Measurements from ENCODE around the gene BTBD6.
"Not testable (repeated sequence)": the region's sequence is repeated elsewhere in the genome, so short reads cannot be mapped to it uniquely, and the experiment has no call there.

The BTBD6 gene

DNA sequence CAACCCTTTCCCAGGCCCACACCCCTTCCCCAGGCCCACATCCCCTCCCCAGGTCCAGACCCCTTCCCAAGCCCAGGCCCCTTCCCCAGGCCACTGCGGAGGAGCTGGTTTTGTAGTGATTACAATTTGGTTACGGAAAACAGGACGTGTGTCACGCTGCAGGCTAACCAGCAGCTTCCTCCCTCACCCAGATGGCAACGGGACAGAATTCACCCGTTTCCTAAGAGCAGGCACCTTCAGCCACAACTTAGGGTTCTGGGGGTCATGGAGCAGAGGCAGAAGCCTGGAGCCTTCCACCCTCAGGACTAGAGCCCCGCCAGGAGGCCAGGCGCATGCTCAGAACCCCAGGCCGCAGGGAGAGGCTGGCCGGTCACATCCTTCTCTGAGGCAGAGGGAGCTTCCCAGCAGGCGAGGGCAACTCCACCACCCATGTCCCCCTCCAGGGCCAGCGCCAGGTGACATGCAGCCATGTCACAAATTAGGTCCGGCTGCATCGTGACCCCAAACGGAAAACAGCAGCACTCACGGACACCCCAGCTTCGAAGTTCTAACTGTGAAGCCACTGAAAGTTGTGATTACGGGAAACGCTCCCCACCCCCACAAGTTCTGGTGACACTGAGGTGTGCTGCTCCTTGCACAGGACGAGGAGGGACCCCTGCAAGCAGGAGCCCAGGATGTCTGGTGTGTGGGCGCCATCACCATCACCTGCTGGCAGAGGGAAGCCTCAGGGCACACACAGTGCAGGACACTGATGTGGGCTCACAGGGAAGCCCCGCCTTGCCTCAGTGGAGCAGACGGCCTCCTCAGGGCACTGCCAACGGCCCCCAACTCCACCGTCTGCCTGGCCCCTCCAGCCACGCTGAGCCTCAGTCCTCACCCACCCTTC is 44.7 kb downstream of the BTBD6 start:
- FAIRE-seq (no peak), DNase-seq (ENCODE audit: insufficient read length, low spot score) (no peak)

DNA sequence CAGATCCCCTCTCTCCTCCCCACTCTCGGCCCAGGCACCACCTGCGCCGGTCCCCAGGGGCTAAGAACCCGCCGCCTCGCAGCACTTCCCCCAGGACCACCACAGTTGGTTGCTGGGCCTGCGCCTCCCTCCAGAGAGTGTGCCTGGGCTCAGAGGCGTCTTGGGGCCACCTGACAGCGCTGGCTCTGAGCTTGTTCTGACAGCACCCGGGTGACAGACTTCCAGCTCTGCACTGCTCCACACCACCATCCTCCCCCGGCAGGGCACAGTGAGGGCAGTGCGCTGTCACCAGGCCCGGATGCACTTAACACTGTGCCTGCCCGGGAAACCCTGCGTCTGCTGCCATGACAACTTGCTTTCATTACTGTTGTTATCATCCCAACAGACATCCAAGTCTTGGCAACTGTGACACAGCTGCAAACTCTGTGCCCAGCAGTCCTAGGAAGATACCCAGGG is 45.8 kb downstream of the BTBD6 start:
- DNase-seq (ENCODE audit: insufficient read length, low spot score) (no peak), FAIRE-seq (no peak)
- TF ChIP-seq, protein P1, sequence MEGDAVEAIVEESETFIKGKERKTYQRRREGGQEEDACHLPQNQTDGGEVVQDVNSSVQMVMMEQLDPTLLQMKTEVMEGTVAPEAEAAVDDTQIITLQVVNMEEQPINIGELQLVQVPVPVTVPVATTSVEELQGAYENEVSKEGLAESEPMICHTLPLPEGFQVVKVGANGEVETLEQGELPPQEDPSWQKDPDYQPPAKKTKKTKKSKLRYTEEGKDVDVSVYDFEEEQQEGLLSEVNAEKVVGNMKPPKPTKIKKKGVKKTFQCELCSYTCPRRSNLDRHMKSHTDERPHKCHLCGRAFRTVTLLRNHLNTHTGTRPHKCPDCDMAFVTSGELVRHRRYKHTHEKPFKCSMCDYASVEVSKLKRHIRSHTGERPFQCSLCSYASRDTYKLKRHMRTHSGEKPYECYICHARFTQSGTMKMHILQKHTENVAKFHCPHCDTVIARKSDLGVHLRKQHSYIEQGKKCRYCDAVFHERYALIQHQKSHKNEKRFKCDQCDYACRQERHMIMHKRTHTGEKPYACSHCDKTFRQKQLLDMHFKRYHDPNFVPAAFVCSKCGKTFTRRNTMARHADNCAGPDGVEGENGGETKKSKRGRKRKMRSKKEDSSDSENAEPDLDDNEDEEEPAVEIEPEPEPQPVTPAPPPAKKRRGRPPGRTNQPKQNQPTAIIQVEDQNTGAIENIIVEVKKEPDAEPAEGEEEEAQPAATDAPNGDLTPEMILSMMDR (IDR thresholded peaks at IDR 0.05; ENCODE audit: insufficient read depth, missing control alignments), result no peak

More for the DNA sequence above, 44.7 kb downstream of the BTBD6 start:
- TF ChIP-seq, protein P1 (IDR thresholded peaks at IDR 0.05; ENCODE audit: insufficient read depth, missing control alignments), result no peak

DNA sequence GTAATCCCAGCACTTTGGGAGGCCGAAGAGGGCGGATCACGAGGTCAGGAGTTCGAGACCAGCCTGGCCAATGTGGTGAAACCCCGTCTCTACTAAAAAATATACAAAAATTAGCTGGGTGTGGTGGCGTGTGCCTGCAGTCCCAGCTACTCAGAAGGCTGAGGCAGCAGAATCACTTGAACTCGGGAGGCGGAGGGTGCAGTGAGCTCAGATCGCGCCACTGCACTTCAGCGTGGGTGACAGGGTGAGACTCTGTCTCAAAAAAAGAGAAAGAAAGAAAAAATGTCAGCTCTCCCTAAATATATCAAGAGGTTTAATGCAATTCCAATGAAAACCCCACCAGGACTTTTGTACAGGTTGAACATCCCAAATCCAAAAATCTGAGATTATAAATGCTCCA is 49.0 kb downstream of the BTBD6 start:
- FAIRE-seq; DNase-seq (ENCODE audit: insufficient read length, low spot score): not testable (repeated sequence)

DNA sequence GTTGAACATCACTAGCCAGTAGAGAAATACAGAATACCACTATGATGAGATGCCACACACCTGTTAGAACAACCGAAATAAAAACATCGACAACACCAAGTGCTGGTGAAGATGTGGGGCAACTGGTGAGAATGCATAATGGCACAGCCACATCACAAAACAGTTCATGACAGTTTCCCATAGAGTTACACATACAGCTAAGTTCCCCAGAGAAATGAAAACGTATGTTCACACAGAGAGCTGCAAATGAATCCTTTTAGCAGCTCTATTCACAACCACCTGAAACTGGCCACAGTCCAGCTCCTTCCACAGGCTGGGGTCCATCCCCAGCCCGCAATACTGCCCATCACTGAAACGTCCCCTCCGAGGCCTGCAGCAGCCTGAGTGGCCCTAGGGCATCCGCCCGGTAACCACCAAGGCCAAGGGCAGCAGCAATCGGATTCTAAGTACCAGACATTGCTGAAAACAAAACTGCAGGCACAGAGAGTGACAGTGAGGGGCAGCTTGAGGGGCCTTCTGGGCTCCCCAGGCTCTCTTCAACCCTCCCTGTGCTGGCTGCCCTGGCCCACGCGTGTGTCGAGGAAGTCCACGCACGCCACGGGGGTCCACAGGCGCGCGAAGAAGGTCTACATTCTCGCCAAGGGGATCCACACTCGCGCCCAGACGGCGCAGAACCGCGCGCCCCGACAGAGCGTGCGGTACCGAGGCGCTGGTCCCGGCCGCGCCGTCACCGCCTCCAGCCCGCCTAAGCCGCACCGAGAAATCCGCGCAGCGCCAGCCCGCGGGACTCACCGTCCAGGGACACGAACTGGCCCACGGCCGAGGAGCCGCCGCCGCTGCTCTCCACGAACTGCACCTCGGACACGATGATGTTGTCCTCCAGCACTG is 51.6 kb downstream of the BTBD6 start:
- TF ChIP-seq, protein P1 (IDR thresholded peaks at IDR 0.05; ENCODE audit: insufficient read depth, missing control alignments), result no peak
- no peak for FAIRE-seq
- no peak for DNase-seq (ENCODE audit: insufficient read length, low spot score)
